KBM-7 (cell line): ENCODE measurements around the gene GOLT1A.

Experiments
- DNase-seq: peaks from one replicate; pipeline ENCODE4 v3.0.0-alpha.2; 2015
- in situ Hi-C: fragments of 300-500 bp; cut with MboI; formaldehyde crosslinking; loops from 2 replicates; pipeline ENCODE4 v1.14.3; 2020; ENCODE audit warnings: low sequenced_read_pairs, low pct_unique_long_range_greater_than_20kb, mixed read lengths

The GOLT1A gene

GRCh38 chr1:204172404-204173029 lies 41.3 kb downstream of the GOLT1A start:
- DNase-seq = no peak
- in situ Hi-C loops = loop anchor here (25.0 kb wide), 1 partner anchor 190 kb away; the partner anchor contains the start of gene PLEKHA6

GRCh38 chr1:204171751-204172178 lies 42.0 kb downstream of the GOLT1A start:
- DNase-seq = no peak
- in situ Hi-C loops = loop anchor here (25.0 kb wide), 1 partner anchor 191 kb away; the partner anchor contains the start of gene PLEKHA6

- in situ Hi-C loops = loop anchor here (25.0 kb wide), 1 partner anchor 192 kb away; the partner anchor contains the start of gene PLEKHA6
- DNase-seq = no peak
These were observed 43.2 kb downstream of the GOLT1A start for GRCh38 chr1:204170494-204171155.

GRCh38 chr1:204169858-204170257 lies 43.9 kb downstream of the GOLT1A start:
- in situ Hi-C loops = loop anchor here (25.0 kb wide), 1 partner anchor 192 kb away; the partner anchor contains the start of gene PLEKHA6
- DNase-seq = no peak

- DNase-seq = no peak
- in situ Hi-C loops = loop anchor here (25.0 kb wide), 1 partner anchor 195 kb away; the partner anchor contains the start of gene PLEKHA6
These were observed 46.1 kb downstream of the GOLT1A start for GRCh38 chr1:204167730-204168129.

GRCh38 chr1:204166219-204166618 lies 47.6 kb downstream of the GOLT1A start, which contains the start of gene REN:
TSS of gene REN (minus strand) at chr1:204166337. CDS start at chr1:204166293, 44 bp downstream.
- in situ Hi-C loops = loop anchor here (25.0 kb wide), 1 partner anchor 196 kb away; the partner anchor contains the start of gene PLEKHA6

GRCh38 chr1:204162494-204163074 lies 51.2 kb downstream of the GOLT1A start:
- peak; percentile 81 for DNase-seq
- in situ Hi-C loops = loop anchor here (25.0 kb wide), 1 partner anchor 200 kb away; the partner anchor contains the start of gene PLEKHA6

More at GRCh38 chr1:204166219-204166618, 47.6 kb downstream of the GOLT1A start, which contains the start of gene REN:
- DNase-seq = no peak

GRCh38 chr1:204161609-204162493 lies 51.9 kb downstream of the GOLT1A start:
- DNase-seq = no peak
- in situ Hi-C loops = loop anchor here (25.0 kb wide), 1 partner anchor 200 kb away; the partner anchor contains the start of gene PLEKHA6

GRCh38 chr1:204157962-204158361 lies 55.8 kb downstream of the GOLT1A start:
- in situ Hi-C loops = loop anchor here (25.0 kb wide), 1 partner anchor 204 kb away; the partner anchor contains the start of gene PLEKHA6
- DNase-seq = no peak

GRCh38 chr1:204155881-204156280 lies 57.9 kb downstream of the GOLT1A start:
- in situ Hi-C loops = loop anchor here (25.0 kb wide), 1 partner anchor 206 kb away; the partner anchor contains the start of gene PLEKHA6

GRCh38 chr1:204154568-204155255 lies 59.1 kb downstream of the GOLT1A start:
- in situ Hi-C loops = loop anchor here (25.0 kb wide), 1 partner anchor 208 kb away; the partner anchor contains the start of gene PLEKHA6
- no peak for DNase-seq

More at GRCh38 chr1:204155881-204156280, 57.9 kb downstream of the GOLT1A start:
- DNase-seq = no peak

GRCh38 chr1:204153667-204154066 lies 60.1 kb downstream of the GOLT1A start:
- in situ Hi-C loops = loop anchor here (25.0 kb wide), 1 partner anchor 209 kb away; the partner anchor contains the start of gene PLEKHA6
- no peak for DNase-seq

GRCh38 chr1:204152310-204153044 lies 61.3 kb downstream of the GOLT1A start:
- DNase-seq = no peak
- in situ Hi-C loops = loop anchor here (25.0 kb wide), 1 partner anchor 210 kb away; the partner anchor contains the start of gene PLEKHA6

- in situ Hi-C loops = loop anchor here (25.0 kb wide), 1 partner anchor 211 kb away; the partner anchor contains the start of gene PLEKHA6
- peak; percentile 14 for DNase-seq
These were observed 62.1 kb downstream of the GOLT1A start, which contains the start of gene ETNK2 for GRCh38 chr1:204151552-204152309. TSS of gene ETNK2 (minus strand) at chr1:204152044. CDS start at chr1:204151852, 192 bp downstream.

- no peak for DNase-seq
- in situ Hi-C loops = loop anchor here (25.0 kb wide), 1 partner anchor 211 kb away; the partner anchor contains the start of gene PLEKHA6
These were observed 62.9 kb downstream of the GOLT1A start for GRCh38 chr1:204150702-204151551.
